HG03066 (cell line): ENCODE results near the gene ATP1A1.
A peak's percentile ranks its signal among the peaks of the same experiment; 100 is the strongest.

ENCODE experiments used
- ATAC-seq: cut with Tn5 transposase; IDR thresholded peaks from one replicate; pipeline ENCODE4 v1.9.1; 2021; ENCODE audit warnings: low read depth; ENCODE audit not compliant: unreplicated experiment

ATP1A1 gene

DNA sequence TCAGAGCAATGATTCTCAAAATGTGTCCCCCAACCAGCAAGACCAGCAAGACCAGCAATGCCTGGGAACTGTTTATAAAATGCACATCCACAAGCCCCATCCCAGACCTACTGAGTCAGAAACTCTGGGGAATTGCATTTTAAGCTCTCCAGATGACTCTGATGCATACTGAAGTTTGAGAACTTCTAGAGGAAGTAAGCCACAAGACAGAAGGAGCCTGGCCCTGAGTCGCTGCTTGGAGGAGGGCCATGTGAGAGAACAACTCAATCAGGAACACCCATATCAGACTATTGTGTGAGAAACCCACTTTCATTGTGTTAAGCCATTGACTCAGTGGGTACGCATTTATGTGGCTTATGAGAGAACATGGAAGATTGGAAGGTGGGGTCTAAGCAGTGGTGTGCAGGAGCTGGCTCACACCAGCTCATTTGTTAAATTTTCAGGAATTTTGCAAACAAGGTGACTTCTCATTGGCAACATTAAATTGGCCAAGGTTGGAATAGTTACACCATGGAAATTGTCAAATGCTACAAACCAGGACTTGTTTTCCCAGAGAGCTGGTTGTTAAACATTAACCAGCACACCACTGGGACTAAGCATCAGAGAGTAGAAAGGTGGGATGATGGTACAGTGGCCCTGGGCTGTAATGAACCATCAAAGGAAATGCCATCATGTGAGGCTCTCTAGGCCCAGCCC lies 38.9 kb downstream of the ATP1A1 start:
- no peak for ATAC-seq

DNA sequence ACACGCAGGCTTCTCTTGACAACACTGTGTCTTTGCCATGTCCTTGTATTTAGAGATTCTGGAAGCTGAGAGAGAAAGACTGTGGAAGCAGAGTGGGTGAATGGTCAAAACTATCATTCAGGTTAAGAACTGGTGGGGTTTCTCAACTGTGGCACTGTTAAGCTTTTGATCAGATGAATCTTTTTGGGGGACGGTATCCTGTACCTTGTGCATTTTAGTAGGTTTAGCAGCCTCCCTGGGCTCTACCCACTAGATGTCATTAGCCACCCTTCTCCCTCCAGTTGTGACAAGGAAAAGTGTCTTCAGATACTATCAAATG lies 39.4 kb downstream of the ATP1A1 start:
- ATAC-seq = no peak

- no peak for ATAC-seq
Measured at GRCh38 chr1:116412898-116413297, 39.9 kb downstream of the ATP1A1 start.

- ATAC-seq = no peak
Measured at GRCh38 chr1:116413414-116413813, 40.4 kb downstream of the ATP1A1 start.

DNA sequence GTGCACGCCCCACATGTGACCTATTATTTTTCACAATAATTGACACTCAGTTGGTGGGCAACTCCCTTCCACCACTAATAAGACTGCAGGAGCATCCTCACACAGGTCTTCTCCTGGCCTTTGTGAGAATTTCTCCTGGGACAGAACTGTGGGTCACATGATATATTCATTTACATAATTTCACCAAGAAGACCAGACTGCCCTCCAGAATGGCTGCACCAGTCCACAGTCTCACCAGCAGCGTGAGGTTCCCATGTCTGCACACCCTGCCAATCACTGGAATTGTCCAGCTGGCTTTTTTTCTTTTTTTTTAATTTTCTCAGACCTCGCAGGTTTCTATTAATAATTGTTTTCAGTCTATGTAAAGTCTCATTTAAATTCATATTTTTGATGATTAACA lies 41.3 kb downstream of the ATP1A1 start:
- ATAC-seq = no peak

DNA sequence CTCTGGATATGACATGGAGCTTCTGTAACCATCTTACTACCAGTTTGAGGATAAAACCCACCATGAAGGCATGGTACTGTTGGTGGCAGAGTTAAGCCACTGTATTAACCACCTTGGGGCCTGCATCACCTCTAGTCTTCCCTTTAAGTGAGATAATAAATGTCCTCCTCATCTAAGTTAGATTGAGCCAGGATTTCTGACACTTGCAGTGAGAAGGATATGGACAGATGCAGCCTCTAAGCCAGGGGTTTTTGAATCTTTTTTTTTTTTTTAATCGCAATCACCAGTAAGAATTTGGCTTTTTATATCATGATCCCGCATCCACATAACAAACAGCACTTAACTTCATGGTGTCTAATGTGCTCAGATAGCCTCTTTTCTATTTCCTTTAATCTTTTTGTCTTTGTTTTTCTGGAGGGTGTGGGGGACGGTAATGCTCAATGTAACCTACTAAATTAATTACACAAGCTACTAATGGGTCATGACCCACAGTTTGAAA lies 42.2 kb downstream of the ATP1A1 start:
- no peak for ATAC-seq

- no peak for ATAC-seq
Measured at GRCh38 chr1:116415699-116416533, 42.9 kb downstream of the ATP1A1 start.

DNA sequence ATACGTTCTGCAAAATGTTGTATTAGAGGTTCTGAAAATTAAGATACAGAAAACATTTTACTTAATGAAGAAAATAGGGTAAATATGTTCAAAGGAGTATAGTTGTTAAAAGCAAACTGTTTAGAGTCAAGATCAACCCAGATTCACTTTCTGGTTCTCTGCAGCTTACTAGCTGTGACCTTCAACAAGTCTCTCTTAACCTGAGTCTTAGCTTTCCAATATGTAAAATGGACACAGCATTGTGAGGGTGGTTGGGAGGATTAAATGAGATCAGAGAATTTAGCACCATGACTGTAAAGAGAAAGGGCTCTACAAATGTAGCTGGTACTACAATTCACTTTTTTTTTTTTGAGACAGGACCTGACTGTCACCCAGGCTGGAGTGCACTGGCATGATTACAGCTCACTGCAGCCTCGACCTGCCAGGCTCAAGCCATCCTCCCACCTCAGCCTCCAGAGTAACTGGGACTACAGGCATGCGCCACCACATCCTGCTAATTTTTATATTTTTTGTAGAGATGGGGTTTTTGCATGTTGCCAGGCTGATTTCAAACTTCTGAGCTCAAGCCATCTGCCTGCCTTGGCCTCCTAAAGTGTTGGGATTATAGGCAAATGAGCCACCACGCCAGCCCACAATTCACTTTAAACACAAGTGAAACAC lies 43.9 kb downstream of the ATP1A1 start:
- ATAC-seq = no peak

- ATAC-seq = no peak
Measured at GRCh38 chr1:116417678-116418077, 44.6 kb downstream of the ATP1A1 start.

- peak; percentile 85 for ATAC-seq
Measured at GRCh38 chr1:116418091-116418830, 45.2 kb downstream of the ATP1A1 start.

GRCh38 chr1:116420417-116421200 lies 47.6 kb downstream of the ATP1A1 start:
- no peak for ATAC-seq

- ATAC-seq = no peak
Measured at GRCh38 chr1:116424438-116424837, 51.4 kb downstream of the ATP1A1 start.

DNA sequence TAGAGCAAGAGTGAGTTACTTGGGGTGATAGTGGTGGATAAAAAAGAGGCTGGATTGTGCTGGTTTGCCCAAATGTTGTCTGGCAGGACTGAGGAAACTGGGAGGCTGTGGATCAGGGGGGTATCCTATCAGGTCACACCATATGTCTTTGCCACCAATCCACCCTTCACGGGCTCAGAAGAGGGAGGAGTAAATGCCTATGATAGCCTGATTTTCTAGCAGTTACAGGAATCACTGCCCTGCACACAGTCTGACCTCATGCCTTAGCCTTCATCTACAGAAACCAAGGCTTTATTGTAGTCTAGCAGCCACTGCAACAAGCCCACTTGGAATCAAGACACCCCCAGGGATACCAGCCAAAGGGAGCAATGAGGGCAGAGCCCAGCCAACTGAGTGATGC lies 51.8 kb downstream of the ATP1A1 start:
- no peak for ATAC-seq

- no peak for ATAC-seq
Measured at GRCh38 chr1:116425987-116426386, 52.9 kb downstream of the ATP1A1 start.

DNA sequence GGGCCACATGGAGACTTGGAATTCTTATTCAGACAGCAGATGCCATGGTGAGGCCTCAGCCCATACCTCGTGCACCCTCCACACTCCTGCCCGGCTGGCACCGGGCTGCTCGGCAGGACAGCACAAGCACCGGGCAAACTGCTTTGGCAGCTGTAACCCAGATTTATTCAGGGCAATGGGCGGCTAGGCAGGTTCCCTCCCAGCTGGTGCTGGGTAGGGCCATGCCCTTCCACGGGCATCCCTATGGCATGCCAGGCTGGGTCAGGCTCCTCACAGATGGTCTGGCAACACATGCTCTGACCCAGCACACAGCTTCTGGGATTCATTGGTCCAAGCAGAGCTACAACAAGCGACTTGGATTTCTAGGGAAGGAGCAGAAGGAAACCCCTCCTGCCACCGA lies 53.4 kb downstream of the ATP1A1 start:
- ATAC-seq = no peak

DNA sequence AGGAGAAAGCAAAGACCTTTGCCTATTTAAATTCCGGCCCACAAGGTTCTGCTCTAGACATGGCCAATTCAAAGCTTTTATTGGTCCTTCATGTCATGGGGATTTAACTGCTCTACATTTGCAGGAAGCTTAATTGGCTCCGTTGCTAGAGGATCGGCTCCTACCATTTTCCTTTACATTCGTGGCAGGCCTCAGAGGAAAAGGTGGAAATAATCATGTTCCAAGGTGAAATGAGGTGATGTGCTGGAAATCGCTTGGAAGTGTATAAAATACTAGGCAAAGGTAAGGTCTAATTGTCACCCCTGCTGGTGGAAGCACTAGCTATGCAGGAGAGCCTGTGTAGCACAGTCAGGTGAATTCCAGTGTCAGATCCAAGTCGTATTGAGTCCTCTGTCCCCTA lies 55.5 kb downstream of the ATP1A1 start:
- no peak for ATAC-seq

DNA sequence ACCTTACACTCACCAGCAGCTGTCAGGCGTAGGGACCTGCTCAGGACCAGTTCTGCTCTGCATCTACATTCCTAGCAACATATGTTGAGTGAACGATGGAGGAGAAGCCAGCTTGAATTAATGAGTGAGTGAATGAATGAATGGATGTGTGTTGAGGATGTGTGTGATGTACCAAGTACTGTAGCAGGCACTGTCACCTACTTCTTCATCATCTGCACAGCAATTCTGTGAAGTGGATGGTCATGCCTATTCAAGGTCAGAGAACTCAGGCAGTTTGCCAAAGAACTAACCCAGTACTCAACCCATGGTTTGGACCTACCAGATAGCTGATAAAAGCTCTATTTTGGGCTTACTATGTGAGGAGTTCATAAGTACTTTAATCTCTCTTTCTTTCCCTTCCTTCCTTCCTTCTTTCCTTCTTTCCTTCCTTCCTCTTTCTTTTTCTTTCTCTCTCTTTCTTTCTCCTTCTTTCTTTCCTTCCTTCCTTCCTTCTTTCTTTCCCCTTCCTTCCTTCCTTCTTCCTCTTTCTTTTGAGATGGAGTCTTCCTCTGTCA lies 56.9 kb downstream of the ATP1A1 start:
- no peak for ATAC-seq

DNA sequence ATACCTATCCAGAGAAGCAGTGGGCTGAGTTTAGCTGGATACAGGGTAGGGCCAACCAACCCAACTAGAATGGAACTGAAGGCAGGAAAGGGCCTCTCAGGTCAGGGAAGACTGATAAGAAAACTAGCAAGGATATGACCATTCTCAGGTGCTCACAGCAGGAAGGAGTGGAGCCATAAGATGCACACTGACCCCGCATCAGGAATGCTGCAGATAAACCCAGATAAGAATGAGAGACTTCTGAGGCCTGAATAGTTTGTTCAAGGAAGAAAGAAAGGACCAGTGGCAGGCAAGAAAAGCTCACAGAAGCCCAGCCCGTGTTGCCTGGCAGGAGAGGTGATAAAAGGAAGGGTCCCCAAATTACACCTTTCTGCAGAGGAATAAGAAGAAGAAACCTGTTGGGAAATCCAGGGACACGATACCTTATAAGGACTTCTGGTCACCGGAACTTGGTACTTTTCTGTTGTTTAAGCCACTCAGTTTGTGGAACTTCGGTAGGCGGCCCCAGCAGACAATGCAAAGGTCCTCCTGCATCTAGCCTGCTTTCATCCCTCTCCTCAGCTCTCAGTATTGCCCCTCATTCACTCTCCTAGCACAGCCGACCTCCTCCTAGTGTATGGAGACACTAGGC lies 58.9 kb downstream of the ATP1A1 start:
- ATAC-seq = no peak

DNA sequence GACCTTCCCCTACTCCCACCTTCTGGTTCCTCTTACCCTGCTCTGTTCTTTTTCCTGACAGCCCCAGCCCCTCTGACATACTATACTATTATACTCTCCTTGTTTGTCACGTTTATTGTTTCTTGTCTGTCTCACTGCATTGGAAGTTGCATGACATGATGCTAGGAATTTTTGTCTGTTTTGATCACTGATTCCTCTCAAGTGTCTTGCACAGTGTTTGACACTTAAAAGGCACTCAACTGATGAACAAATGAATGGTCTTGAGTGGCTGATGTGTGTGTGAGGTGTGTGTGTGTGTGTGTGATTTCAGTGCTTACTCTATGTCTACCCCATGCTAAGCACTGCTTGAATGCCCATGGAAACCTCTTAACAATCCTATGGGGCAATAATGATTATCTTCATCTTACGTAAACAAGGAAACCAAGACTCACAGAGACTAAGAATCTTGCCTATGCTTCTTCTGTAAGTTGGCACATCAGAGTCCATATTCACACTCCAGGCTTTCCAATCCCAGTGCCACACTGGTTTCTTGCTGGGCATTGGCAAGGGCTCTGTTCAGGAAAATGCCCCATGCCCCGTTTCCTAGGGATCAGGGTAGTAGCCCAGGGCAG lies 59.7 kb downstream of the ATP1A1 start:
- no peak for ATAC-seq
